Esophagus muscularis mucosa (tissue), 3 donors: ENCODE results near the gene BMP6.

Experiments
- CTCF ChIP-seq, 3 experiments: fragments of 200-600 bp in 2 of 3; fragments of 450-650 bp in 1 of 3; sonication (generic) in 2 of 3; IDR thresholded peaks; one replicate each; pipeline ENCODE4 v1.5.1; 2017 to 2019; ENCODE audit warnings: antibody characterized with exemption in 3 of 3, mild to moderate bottlenecking in 2 of 3, moderate library complexity in 1 of 3
- POLR2A ChIP-seq: fragments of 450-650 bp; IDR thresholded peaks from one replicate; pipeline ENCODE4 v1.6.1; 2017; ENCODE audit warnings: antibody characterized with exemption, moderate library complexity, mild to moderate bottlenecking, low read depth

- TF ChIP-seq CTCF (IDR thresholded peaks at IDR 0.05) (no peak), POLR2A (no peak)
Observed at GRCh38 chr6:7731294-7731693, 5.4 kb downstream of the BMP6 start.
